Endothelial cell (in vitro differentiated cells): ENCODE data around the gene LAPTM5. TPM values are rescaled to one million over a fixed set of nuclear protein-coding genes. Genes with fewer than 3 reads are reported as not detected.

Source experiments
- DNase-seq: peaks from one replicate; pipeline ENCODE4 v3.0.0; 2021; ENCODE audit warnings: low spot score
- H3K27ac Mint-ChIP-seq: one replicate; pipeline ENCODE4 v1.8.0; 2021; ENCODE audit warnings: mixed read lengths, inconsistent platforms; ENCODE audit not compliant: unreplicated experiment
- H3K27me3 Mint-ChIP-seq: one replicate; pipeline ENCODE4 v1.8.0; 2021; ENCODE audit warnings: mild to moderate bottlenecking, moderate library complexity, mixed read lengths, inconsistent platforms; ENCODE audit not compliant: unreplicated experiment
- H3K36me3 Mint-ChIP-seq: one replicate; pipeline ENCODE4 v1.8.0; 2021; ENCODE audit warnings: mild to moderate bottlenecking, low read depth, mixed read lengths, inconsistent platforms; ENCODE audit not compliant: unreplicated experiment
- H3K4me1 Mint-ChIP-seq: one replicate; pipeline ENCODE4 v1.8.0; 2021; ENCODE audit warnings: mild to moderate bottlenecking, mixed read lengths, inconsistent platforms; ENCODE audit not compliant: unreplicated experiment
- H3K4me3 Mint-ChIP-seq: one replicate; pipeline ENCODE4 v1.8.0; 2021; ENCODE audit warnings: mild to moderate bottlenecking, mixed read lengths, inconsistent platforms; ENCODE audit not compliant: unreplicated experiment
- H3K9me3 Mint-ChIP-seq: one replicate; pipeline ENCODE4 v1.8.0; 2021; ENCODE audit warnings: mixed read lengths, inconsistent platforms; ENCODE audit not compliant: unreplicated experiment
- total RNA-seq: library from RNA; stranded (reverse); fragmentation: NEBNext Ultra II Directional; extraction: Animal tissue kit (Norgen Biotek cat#: 25700); gene quantifications from one replicate; pipeline ENCODE4 v1.2.1, GENCODE V29; 2021; ENCODE audit not compliant: unreplicated experiment
- TF ChIP-seq, protein P1 (sequence below): fragments of 200-600 bp; sonication (generic); IDR thresholded peaks from one replicate; pipeline ENCODE4 v1.5.0; 2021; ENCODE audit warnings: antibody characterized with exemption; ENCODE audit not compliant: unreplicated experiment

Gene LAPTM5
- total RNA-seq, 1 donor from 2014 or later: 80.5 TPM

DNA sequence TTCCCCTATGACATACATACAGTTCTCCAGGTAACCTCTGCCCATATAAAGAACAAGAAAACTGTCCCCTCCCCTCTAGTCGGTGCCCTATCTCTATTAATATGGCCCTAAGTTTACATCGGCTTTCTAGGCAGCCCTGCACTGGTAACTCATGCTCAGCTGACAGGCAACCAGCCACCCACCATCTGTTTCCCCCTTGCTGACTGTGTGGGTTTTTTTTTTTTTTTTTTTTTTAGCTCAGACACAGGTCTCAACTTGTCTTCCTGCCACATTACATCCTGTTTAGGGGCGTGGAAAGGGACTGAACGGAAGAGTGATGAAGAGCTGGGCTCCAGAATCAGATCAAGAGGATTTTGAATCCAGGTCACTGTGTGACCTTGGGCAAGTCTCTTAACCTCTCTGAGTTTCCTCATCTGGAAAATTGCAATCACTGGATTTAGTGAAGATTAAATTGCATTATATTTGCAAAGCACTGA, 14.0 kb downstream of the LAPTM5 start:
- H3K4me3 Mint-ChIP-seq: no peak overlapping the region
- TF ChIP-seq, protein P1, sequence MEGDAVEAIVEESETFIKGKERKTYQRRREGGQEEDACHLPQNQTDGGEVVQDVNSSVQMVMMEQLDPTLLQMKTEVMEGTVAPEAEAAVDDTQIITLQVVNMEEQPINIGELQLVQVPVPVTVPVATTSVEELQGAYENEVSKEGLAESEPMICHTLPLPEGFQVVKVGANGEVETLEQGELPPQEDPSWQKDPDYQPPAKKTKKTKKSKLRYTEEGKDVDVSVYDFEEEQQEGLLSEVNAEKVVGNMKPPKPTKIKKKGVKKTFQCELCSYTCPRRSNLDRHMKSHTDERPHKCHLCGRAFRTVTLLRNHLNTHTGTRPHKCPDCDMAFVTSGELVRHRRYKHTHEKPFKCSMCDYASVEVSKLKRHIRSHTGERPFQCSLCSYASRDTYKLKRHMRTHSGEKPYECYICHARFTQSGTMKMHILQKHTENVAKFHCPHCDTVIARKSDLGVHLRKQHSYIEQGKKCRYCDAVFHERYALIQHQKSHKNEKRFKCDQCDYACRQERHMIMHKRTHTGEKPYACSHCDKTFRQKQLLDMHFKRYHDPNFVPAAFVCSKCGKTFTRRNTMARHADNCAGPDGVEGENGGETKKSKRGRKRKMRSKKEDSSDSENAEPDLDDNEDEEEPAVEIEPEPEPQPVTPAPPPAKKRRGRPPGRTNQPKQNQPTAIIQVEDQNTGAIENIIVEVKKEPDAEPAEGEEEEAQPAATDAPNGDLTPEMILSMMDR: no peak
- H3K27me3 Mint-ChIP-seq: peaks cover 8% of the 10 kb centered on the region
- H3K27ac Mint-ChIP-seq: peak overlapping the region; percentile 42
- H3K9me3 Mint-ChIP-seq: no peaks in the 10 kb centered on the region
- peaks cover 17% of the 10 kb centered on the region for H3K36me3 Mint-ChIP-seq
- no peak for DNase-seq
- peaks cover 56% of the 10 kb centered on the region for H3K4me1 Mint-ChIP-seq

DNA sequence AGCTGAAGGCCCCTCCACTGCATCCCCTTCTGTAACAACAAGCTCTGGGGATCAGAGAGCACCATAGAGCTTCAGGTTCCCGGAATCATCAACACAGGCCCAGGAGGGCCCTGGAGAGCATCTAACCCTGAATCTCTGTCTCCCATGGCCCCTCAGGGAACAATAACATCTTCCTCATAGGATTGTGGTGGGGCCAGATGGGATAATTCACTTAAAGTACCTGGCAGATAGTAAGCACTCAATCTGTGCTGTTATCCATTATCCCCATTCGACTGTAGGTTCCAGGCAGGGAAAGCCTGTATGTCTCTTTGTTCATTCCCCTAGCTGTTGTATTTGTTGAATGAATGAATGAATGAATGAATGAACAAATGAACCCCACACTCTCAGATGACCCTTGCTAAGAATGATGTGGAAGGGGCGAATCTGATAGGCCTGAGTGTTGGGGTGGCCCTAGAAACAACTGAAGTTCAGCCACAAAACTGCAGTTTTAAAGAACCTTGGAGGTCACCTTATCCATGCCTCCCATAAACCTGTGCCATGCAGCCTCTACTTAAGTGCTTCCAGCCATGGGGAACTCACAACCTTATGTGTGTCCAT, 14.5 kb downstream of the LAPTM5 start:
- DNase-seq: no peak
- Mint-ChIP-seq H3K27me3 (peaks cover 8% of the 10 kb centered on the region), H3K4me1 (peaks cover 53% of the 10 kb centered on the region), H3K36me3 (peaks cover 22% of the 10 kb centered on the region), H3K27ac (peak overlapping the region; percentile 42), H3K9me3 (no peaks in the 10 kb centered on the region), H3K4me3 (no peak overlapping the region)
- TF ChIP-seq, protein P1: no peak

DNA sequence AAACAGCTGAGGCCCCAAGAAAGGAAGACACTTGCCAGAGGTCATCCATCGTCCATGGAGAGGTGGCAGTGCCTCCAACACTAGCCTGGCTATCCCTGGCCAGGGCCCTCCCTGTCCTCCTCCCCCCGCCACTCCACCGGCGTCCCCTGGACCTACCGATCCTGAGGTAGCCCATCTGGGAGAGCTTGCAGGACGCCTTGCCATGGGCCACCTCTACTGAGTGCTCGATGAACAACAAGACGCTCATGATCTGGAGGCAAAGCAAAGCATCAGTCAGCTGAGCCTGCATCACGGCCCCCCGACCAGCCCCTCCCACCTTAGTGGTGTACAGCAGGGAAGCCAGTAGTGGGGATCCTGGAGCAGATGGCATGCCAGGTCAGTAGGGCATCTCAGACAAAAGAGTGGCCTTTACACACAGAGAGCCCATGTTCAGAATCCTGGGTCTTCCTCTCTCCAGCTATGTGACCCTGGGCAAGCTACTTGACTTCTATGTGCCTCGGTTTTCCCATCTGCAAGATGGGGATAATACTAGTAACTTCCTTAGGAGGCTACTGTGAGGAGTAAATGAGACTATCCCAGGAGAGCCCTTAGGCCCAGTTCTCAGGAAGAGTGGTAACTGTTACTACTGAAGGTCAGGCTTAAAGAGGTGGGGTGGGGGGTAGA, 15.1 kb downstream of the LAPTM5 start:
- H3K36me3 Mint-ChIP-seq: peaks cover 29% of the 10 kb centered on the region
- no peak overlapping the region for H3K27ac Mint-ChIP-seq
- H3K4me3 Mint-ChIP-seq: peak overlapping the region; percentile 6
- no peaks in the 10 kb centered on the region for H3K9me3 Mint-ChIP-seq
- H3K27me3 Mint-ChIP-seq: peaks cover 5% of the 10 kb centered on the region
- TF ChIP-seq, protein P1: no peak
- DNase-seq: no peak
- peaks cover 49% of the 10 kb centered on the region for H3K4me1 Mint-ChIP-seq

DNA sequence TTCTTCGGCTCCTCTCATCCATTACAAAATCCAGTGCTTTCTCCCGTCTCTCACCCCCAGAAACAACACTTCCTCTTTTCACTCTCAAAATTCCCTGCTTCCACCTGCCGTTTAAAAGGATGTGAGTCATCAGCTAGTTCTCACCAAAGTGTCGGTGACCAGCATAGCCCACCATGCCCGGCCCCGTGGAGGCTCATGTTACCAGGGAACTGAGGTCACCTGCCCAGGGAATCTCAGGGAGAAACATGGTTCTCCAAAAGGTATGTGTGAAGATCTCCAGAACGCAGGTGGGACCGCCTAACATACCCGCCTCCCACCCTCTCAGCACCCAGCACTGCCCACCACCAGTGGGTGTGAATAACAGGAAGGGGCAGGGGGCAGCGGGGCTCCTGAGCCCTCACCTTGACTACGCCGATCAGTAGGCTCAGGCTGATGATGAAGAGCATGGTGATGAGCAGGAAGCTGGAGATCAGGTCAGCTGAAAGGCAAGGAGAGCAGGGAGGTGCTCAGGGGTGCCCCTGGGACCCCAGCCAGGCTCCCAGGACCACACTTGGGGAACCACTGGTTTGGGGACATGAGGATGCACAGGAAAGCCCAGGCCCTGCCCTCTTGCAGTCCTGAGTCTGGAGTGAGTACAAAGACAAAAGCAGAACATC, 16.2 kb downstream of the LAPTM5 start:
- TF ChIP-seq, protein P1: no peak
- no peaks in the 10 kb centered on the region for H3K9me3 Mint-ChIP-seq
- peaks cover 5% of the 10 kb centered on the region for H3K27me3 Mint-ChIP-seq
- H3K27ac Mint-ChIP-seq: no peak overlapping the region
- no peak for DNase-seq
- H3K4me1 Mint-ChIP-seq: peaks cover 42% of the 10 kb centered on the region
- peaks cover 33% of the 10 kb centered on the region for H3K36me3 Mint-ChIP-seq
- peak overlapping the region; percentile 2 for H3K4me3 Mint-ChIP-seq
